ENCODE measurements around the gene GATC.

The GATC gene

DNA sequence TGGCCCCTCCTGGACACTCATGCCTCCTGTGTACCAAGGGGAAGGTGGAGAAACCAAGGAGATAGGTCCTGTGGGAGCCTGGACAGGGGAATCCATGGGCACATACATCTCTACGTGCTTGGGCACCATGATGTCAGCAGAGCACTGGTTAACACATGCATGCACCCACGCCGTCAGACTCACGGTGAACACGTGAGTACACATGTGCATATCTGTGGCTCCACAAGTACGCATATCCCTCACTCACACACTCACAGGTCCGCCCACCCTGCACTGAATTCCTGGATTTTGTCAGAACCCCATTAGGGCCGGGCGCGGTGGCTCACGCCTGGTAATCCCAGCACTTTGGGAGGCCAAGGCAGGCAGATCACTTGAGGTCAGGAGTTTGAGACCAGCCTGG lies 37.5 kb upstream of the GATC start:
- Histone ChIP-seq H3K4me3 (ENCODE audit: low read length) (no peak overlapping the region), H4K20me1 (ENCODE audit: insufficient read depth, low read length) (no peaks in the 10 kb centered on the region), H3K9me3 (ENCODE audit: insufficient read depth, low read length) (no peaks in the 10 kb centered on the region), H3K27ac (ENCODE audit: low read length) (no peak overlapping the region), H3K79me2 (ENCODE audit: low read length) (no peaks in the 10 kb centered on the region), H3K4me2 (ENCODE audit: low read length) (no peak overlapping the region), H2AFZ (ENCODE audit: low read depth, low read length) (no peak overlapping the region), H3K27me3 (ENCODE audit: low read depth, low read length) (no peaks in the 10 kb centered on the region), H3K4me1 (ENCODE audit: low read length) (no peaks in the 10 kb centered on the region), H3K36me3 (replicated peaks; ENCODE audit: low read depth, low read length) (no peaks in the 10 kb centered on the region), H3K9ac (ENCODE audit: low read length) (no peak overlapping the region)
- TF ChIP-seq, protein P1, sequence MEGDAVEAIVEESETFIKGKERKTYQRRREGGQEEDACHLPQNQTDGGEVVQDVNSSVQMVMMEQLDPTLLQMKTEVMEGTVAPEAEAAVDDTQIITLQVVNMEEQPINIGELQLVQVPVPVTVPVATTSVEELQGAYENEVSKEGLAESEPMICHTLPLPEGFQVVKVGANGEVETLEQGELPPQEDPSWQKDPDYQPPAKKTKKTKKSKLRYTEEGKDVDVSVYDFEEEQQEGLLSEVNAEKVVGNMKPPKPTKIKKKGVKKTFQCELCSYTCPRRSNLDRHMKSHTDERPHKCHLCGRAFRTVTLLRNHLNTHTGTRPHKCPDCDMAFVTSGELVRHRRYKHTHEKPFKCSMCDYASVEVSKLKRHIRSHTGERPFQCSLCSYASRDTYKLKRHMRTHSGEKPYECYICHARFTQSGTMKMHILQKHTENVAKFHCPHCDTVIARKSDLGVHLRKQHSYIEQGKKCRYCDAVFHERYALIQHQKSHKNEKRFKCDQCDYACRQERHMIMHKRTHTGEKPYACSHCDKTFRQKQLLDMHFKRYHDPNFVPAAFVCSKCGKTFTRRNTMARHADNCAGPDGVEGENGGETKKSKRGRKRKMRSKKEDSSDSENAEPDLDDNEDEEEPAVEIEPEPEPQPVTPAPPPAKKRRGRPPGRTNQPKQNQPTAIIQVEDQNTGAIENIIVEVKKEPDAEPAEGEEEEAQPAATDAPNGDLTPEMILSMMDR (IDR thresholded peaks at IDR 0.05; ENCODE audit: low read depth, low read length): no peak

GRCh38 chr12:120412421-120412820 lies 33.8 kb upstream of the GATC start:
- H3K9ac ChIP-seq (ENCODE audit: low read length): no peak overlapping the region
- H3K9me3 ChIP-seq (ENCODE audit: insufficient read depth, low read length): no peaks in the 10 kb centered on the region
- no peaks in the 10 kb centered on the region for H4K20me1 ChIP-seq (ENCODE audit: insufficient read depth, low read length)
- H3K79me2 ChIP-seq (ENCODE audit: low read length): no peaks in the 10 kb centered on the region
- no peak overlapping the region for H3K4me3 ChIP-seq (ENCODE audit: low read length)
- H3K36me3 ChIP-seq (replicated peaks; ENCODE audit: low read depth, low read length): no peaks in the 10 kb centered on the region
- no peaks in the 10 kb centered on the region for H3K27me3 ChIP-seq (ENCODE audit: low read depth, low read length)
- TF ChIP-seq, protein P1 (IDR thresholded peaks at IDR 0.05; ENCODE audit: low read depth, low read length): no peak
- no peaks in the 10 kb centered on the region for H3K4me1 ChIP-seq (ENCODE audit: low read length)
- H3K27ac ChIP-seq (ENCODE audit: low read length): no peak overlapping the region
- H3K4me2 ChIP-seq (ENCODE audit: low read length): no peak overlapping the region
- H2AFZ ChIP-seq (ENCODE audit: low read depth, low read length): no peak overlapping the region

DNA sequence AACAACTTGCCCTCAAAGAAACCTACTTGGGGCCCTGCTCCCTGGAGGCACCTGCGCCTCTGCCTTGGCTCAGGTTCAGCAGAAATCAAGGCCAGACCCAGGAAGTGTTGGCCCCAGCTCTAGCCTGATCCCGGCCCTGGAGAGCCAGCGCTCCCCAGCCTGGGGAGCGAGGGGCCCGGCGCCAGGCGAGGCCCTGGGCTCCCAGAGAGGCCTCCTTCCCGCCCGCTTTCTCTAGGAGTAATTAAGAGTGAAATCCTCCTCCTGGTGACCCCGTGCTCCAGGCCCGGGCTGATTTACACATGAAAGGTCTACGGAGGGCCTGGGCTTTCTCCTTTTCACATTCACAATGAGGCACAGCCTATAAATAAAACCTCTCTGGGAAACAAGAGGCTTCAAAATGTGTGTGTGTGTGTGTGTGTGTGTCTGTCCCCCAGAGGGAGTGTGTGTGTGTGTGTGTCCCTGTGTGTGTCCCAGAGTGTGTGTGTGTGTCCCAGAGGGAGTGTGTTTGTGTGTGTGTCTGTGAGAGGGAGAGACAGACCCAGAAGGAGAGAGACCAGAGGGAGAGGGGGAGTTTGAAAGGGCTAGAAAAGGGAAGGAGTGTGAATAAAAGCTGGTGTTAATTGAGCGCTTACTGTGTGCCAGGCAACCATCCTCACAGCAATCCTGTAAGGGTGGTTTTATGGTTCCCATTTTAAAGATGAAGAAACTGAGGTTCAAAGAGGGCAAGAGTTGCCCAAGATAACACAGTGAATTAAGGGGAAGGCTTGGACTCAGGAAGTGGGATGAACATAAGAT lies 32.1 kb upstream of the GATC start:
- Histone ChIP-seq H3K27ac (ENCODE audit: low read length) (no peak overlapping the region), H3K79me2 (ENCODE audit: low read length) (no peaks in the 10 kb centered on the region), H3K4me1 (ENCODE audit: low read length) (no peaks in the 10 kb centered on the region), H3K36me3 (replicated peaks; ENCODE audit: low read depth, low read length) (no peaks in the 10 kb centered on the region), H3K4me3 (ENCODE audit: low read length) (no peak overlapping the region), H3K9ac (ENCODE audit: low read length) (no peak overlapping the region), H3K27me3 (ENCODE audit: low read depth, low read length) (no peaks in the 10 kb centered on the region), H4K20me1 (ENCODE audit: insufficient read depth, low read length) (no peaks in the 10 kb centered on the region), H3K9me3 (ENCODE audit: insufficient read depth, low read length) (no peaks in the 10 kb centered on the region), H3K4me2 (ENCODE audit: low read length) (no peak overlapping the region), H2AFZ (ENCODE audit: low read depth, low read length) (no peak overlapping the region)
- TF ChIP-seq, protein P1 (IDR thresholded peaks at IDR 0.05; ENCODE audit: low read depth, low read length): no peak
- TF ChIP-seq EZH2phosphoT487 (IDR thresholded peaks at IDR 0.05; ENCODE audit: low read depth): no peak

DNA sequence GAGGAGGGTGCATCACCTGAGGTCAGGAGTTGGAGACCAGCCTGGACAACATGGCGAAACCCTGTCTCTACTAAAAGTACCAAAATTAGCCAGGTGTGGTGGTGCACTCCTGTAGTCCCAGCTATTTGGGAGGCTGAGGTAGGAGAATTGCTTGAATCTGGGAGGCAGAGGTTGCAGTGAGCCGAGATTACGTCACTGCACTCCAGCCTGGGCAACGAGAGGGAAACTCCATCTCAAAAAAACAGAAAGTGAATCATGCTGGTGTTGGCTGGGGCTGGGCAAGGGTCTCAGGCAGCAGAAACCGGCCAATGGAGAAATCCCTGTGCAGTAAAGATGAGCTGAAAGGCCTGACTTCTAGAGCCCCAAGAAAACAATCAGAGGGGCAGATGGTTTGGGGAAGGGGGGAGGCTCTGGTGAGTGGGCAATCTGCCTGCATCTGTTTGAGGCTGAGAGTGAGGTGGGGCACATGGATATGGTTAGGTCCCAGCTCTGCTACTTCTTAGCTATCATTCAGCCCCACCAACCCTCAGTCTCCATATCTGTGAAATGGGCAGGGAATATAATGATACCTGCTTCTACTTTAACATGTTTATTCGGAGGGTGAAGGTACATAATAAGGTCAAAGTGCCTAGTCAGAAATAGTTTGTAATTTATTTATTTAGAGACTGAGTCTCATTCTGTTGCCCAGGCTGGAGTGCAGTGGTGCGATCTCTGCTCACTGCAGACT lies 29.6 kb upstream of the GATC start:
- no peaks in the 10 kb centered on the region for H3K79me2 ChIP-seq (ENCODE audit: low read length)
- no peak for TF ChIP-seq EZH2phosphoT487 (IDR thresholded peaks at IDR 0.05; ENCODE audit: low read depth)
- TF ChIP-seq, protein P1 (IDR thresholded peaks at IDR 0.05; ENCODE audit: low read depth, low read length): no peak

More for the DNA sequence above, 29.6 kb upstream of the GATC start:
- no peak overlapping the region for H3K27ac ChIP-seq (ENCODE audit: low read length)
- no peaks in the 10 kb centered on the region for H4K20me1 ChIP-seq (ENCODE audit: insufficient read depth, low read length)
- no peak overlapping the region for H2AFZ ChIP-seq (ENCODE audit: low read depth, low read length)
- no peak overlapping the region for H3K4me2 ChIP-seq (ENCODE audit: low read length)
- no peak overlapping the region for H3K4me3 ChIP-seq (ENCODE audit: low read length)
- no peaks in the 10 kb centered on the region for H3K4me1 ChIP-seq (ENCODE audit: low read length)
- no peak overlapping the region for H3K9ac ChIP-seq (ENCODE audit: low read length)
- no peaks in the 10 kb centered on the region for H3K9me3 ChIP-seq (ENCODE audit: insufficient read depth, low read length)
- H3K36me3 ChIP-seq (replicated peaks; ENCODE audit: low read depth, low read length): no peaks in the 10 kb centered on the region
- no peaks in the 10 kb centered on the region for H3K27me3 ChIP-seq (ENCODE audit: low read depth, low read length)
